Lower lobe of right lung (tissue), 2 donors: ENCODE data around the gene ARNT2. TPM values are rescaled to one million over a fixed set of nuclear protein-coding genes. Genes with fewer than 3 reads are reported as not detected.

Experiments
- ATAC-seq, 2 donors: fragments of 200-7000 bp; cut with Tn5 transposase; one replicate each; pipeline ENCODE4 v1.9.1; 2020 to 2022; ENCODE audit warnings: mild to moderate bottlenecking in 2 of 2, moderate library complexity in 2 of 2
- DNase-seq: peaks from one replicate; pipeline ENCODE4 v3.0.0-alpha.2; 2020
- H3K27ac ChIP-seq: fragments of 200-600 bp; one replicate; pipeline ENCODE4 v1.8.0; 2022
- H3K27me3 ChIP-seq: fragments of 200-600 bp; one replicate; pipeline ENCODE4 v1.8.0; 2022; ENCODE audit warnings: low read depth
- H3K36me3 ChIP-seq: fragments of 200-600 bp; one replicate; pipeline ENCODE4 v1.8.0; 2022; ENCODE audit warnings: mild to moderate bottlenecking
- H3K4me1 ChIP-seq: fragments of 200-600 bp; one replicate; pipeline ENCODE4 v1.8.0; 2022
- H3K4me3 ChIP-seq: fragments of 200-600 bp; one replicate; pipeline ENCODE4 v1.8.0; 2022; ENCODE audit warnings: mild to moderate bottlenecking
- H3K9me3 ChIP-seq: fragments of 200-600 bp; one replicate; pipeline ENCODE4 v1.8.0; 2022
- intact Hi-C: fragments of 100-400 bp; cut with DNase I; formaldehyde crosslinking; loops from one replicate; pipeline ENCODE4 v1.11.0; 2022
- total RNA-seq: library from RNA; stranded (reverse); fragmentation: NEBNext Ultra II Directional; extraction: Animal tissue kit (Norgen Biotek cat#: 25700); gene quantifications from one replicate; pipeline ENCODE4 v1.2.1, GENCODE V29; 2021
- TF ChIP-seq, protein P1 (sequence below): fragments of 200-600 bp; IDR thresholded peaks from one replicate; pipeline ENCODE4 v1.8.0; 2022; ENCODE audit warnings: antibody characterized with exemption, mild to moderate bottlenecking
- donor health status: DM: no; HTN: yes; CAD: no; lungs with severe emphysema.

ARNT2 gene
- total RNA-seq, 1 donor from 2014 or later, result 11.4 TPM

GRCh38 chr15:80501476-80501875 lies 97.3 kb downstream of the ARNT2 start:
- Histone ChIP-seq H3K4me3 (no peak overlapping the region), H3K4me1 (no peaks in the 10 kb centered on the region), H3K36me3 (no peaks in the 10 kb centered on the region), H3K27ac (no peak overlapping the region), H3K9me3 (no peaks in the 10 kb centered on the region), H3K27me3 (no peaks in the 10 kb centered on the region)
- no peak for DNase-seq
- no peak for ATAC-seq
- intact Hi-C loops, result no loop called here
- TF ChIP-seq, protein P1, sequence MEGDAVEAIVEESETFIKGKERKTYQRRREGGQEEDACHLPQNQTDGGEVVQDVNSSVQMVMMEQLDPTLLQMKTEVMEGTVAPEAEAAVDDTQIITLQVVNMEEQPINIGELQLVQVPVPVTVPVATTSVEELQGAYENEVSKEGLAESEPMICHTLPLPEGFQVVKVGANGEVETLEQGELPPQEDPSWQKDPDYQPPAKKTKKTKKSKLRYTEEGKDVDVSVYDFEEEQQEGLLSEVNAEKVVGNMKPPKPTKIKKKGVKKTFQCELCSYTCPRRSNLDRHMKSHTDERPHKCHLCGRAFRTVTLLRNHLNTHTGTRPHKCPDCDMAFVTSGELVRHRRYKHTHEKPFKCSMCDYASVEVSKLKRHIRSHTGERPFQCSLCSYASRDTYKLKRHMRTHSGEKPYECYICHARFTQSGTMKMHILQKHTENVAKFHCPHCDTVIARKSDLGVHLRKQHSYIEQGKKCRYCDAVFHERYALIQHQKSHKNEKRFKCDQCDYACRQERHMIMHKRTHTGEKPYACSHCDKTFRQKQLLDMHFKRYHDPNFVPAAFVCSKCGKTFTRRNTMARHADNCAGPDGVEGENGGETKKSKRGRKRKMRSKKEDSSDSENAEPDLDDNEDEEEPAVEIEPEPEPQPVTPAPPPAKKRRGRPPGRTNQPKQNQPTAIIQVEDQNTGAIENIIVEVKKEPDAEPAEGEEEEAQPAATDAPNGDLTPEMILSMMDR, result no peak

GRCh38 chr15:80502782-80503181 lies 98.6 kb downstream of the ARNT2 start:
- Histone ChIP-seq H3K4me3 (no peak overlapping the region), H3K4me1 (peaks cover 4% of the 10 kb centered on the region), H3K9me3 (no peaks in the 10 kb centered on the region), H3K27ac (peak overlapping the region; percentile 64), H3K27me3 (no peaks in the 10 kb centered on the region), H3K36me3 (no peaks in the 10 kb centered on the region)
- ATAC-seq (no peak), DNase-seq (no peak)
- intact Hi-C loops, result no loop called here
- TF ChIP-seq, protein P1, result no peak

GRCh38 chr15:80503319-80503952 lies 99.3 kb downstream of the ARNT2 start:
- TF ChIP-seq, protein P1, result no peak
- Histone ChIP-seq H3K4me3 (no peak overlapping the region), H3K27ac (peak overlapping the region; percentile 64), H3K27me3 (no peaks in the 10 kb centered on the region), H3K9me3 (no peaks in the 10 kb centered on the region), H3K4me1 (peaks cover 4% of the 10 kb centered on the region), H3K36me3 (no peaks in the 10 kb centered on the region)
- intact Hi-C loops, result no loop called here
- DNase-seq (no peak), ATAC-seq (peak; percentile 30 to 43)

- Histone ChIP-seq H3K36me3 (no peaks in the 10 kb centered on the region), H3K4me3 (no peak overlapping the region), H3K27ac (no peak overlapping the region), H3K27me3 (no peaks in the 10 kb centered on the region), H3K4me1 (peaks cover 4% of the 10 kb centered on the region), H3K9me3 (no peaks in the 10 kb centered on the region)
- TF ChIP-seq, protein P1, result no peak
- ATAC-seq (no peak), DNase-seq (no peak)
- intact Hi-C loops, result no loop called here
These were observed 100.7 kb downstream of the ARNT2 start for GRCh38 chr15:80504931-80505330.

GRCh38 chr15:80506286-80506893 lies 102.2 kb downstream of the ARNT2 start:
- Histone ChIP-seq H3K4me1 (peaks cover 4% of the 10 kb centered on the region), H3K9me3 (no peaks in the 10 kb centered on the region), H3K27ac (no peak overlapping the region), H3K4me3 (no peak overlapping the region), H3K27me3 (no peaks in the 10 kb centered on the region), H3K36me3 (no peaks in the 10 kb centered on the region)
- TF ChIP-seq, protein P1, result no peak
- DNase-seq (no peak), ATAC-seq (no peak)
- intact Hi-C loops, result no loop called here
